ENCODE results near the gene WDR70. TPM values are rescaled to one million over a fixed set of nuclear protein-coding genes. Genes with fewer than 3 reads are reported as not detected.
"Not testable (repeated sequence)": the region's sequence is repeated elsewhere in the genome, so short reads cannot be mapped to it uniquely, and the experiment has no call there.

The WDR70 gene
- total RNA-seq, 4 donors from 2014 or later = 20.0 to 60.0 (median 23.0) TPM

DNA sequence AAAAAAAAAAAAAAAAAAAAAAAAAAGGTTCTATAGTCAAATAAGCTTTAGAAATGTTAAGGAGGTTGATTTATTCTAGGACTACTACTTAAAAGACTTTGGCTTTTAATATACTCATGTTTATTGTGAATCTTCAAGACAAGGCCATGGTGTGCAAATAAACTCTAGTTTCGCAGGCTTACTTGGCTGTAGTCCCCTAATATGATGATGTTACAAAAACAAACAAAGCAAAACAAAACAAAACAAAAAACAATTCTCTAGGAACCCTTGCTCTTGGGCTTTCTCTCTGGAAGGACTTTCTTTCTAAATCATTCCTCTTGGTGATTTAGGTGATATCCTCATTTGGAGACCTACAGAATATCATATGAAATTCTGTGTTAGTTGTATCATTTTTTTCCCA lies 288.7 kb downstream of the WDR70 start:
- Histone ChIP-seq H3K4me3 (no peak overlapping the region), H3K9me3 (no peaks in the 10 kb centered on the region), H3K36me3 (no peaks in the 10 kb centered on the region), H3K27ac (no peak overlapping the region), H3K4me1 (no peaks in the 10 kb centered on the region), H3K27me3 (no peaks in the 10 kb centered on the region)
- TF ChIP-seq, protein P1, sequence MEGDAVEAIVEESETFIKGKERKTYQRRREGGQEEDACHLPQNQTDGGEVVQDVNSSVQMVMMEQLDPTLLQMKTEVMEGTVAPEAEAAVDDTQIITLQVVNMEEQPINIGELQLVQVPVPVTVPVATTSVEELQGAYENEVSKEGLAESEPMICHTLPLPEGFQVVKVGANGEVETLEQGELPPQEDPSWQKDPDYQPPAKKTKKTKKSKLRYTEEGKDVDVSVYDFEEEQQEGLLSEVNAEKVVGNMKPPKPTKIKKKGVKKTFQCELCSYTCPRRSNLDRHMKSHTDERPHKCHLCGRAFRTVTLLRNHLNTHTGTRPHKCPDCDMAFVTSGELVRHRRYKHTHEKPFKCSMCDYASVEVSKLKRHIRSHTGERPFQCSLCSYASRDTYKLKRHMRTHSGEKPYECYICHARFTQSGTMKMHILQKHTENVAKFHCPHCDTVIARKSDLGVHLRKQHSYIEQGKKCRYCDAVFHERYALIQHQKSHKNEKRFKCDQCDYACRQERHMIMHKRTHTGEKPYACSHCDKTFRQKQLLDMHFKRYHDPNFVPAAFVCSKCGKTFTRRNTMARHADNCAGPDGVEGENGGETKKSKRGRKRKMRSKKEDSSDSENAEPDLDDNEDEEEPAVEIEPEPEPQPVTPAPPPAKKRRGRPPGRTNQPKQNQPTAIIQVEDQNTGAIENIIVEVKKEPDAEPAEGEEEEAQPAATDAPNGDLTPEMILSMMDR (IDR thresholded peaks at IDR 0.05) = no peak
- TF ChIP-seq POLR2AphosphoS5 (IDR thresholded peaks at IDR 0.05) = no peak
- TF ChIP-seq EP300 (IDR thresholded peaks at IDR 0.05) = no peak
- no peak for TF ChIP-seq POLR2A (IDR thresholded peaks at IDR 0.05)
- WGBS = 81% methylated on average over 1 of the region's 1 CpG
- DNase-seq (ENCODE audit: low spot score in 2 of 2) = no peak

DNA sequence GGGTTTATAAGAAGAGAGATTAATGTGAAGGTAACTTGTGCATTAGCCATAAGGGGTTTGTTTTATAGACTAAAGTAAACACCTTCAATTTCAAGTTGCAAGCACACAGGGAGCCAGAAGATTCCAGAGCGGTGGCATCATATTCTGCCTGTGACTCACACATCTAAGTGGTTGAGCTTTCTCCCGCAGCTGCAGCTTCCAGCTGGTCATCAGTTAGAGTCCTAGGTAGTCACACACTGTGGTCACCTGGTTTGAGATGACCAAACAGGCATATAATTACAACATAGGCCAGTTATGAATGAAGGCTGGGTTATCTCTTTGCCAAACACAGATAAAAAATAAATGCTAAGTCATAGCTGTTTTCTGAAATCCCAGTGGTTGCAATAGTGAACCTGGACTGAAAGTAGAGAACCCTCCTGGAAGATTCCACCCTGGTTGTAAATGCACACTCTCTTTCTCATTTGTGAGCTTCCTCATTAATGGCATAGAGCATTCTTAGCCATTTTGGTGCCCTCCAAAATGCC lies 289.5 kb downstream of the WDR70 start:
- TF ChIP-seq EP300 (IDR thresholded peaks at IDR 0.05) (no peak), POLR2A (IDR thresholded peaks at IDR 0.05) (no peak), POLR2AphosphoS5 (IDR thresholded peaks at IDR 0.05) (no peak)
- TF ChIP-seq, protein P1 (IDR thresholded peaks at IDR 0.05) = no peak
- Histone ChIP-seq H3K4me3 (no peak overlapping the region), H3K36me3 (no peaks in the 10 kb centered on the region), H3K27me3 (no peaks in the 10 kb centered on the region), H3K27ac (no peak overlapping the region), H3K4me1 (no peaks in the 10 kb centered on the region), H3K9me3 (no peaks in the 10 kb centered on the region)
- no peak for DNase-seq (ENCODE audit: low spot score in 2 of 2)
- WGBS = 38% methylated on average over 2 of the region's 2 CpGs

DNA sequence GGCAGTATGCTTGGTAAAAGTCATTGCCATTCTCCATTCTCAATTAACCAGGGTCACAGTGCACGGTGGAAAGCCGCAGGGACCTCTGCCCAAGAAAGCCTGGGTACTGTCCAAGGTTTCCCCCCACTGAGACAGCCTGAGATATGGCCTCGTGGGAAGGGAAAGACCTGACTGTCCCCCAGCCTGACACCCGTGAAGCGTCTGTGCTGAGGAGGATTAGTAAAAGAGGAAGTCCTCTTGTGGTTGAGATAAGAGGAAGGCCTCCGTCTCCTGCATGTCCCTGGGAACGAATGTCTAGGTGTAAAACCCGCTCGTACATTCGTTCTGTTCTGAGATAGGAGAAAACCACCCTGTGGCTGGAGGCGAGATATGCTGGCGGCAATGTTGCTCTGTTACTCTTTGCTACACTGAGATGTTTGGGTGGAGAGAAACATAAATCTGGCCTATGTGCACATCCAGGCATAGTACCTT lies 293.0 kb downstream of the WDR70 start:
- not testable (repeated sequence) for H3K27ac ChIP-seq; H3K9me3 ChIP-seq; H3K36me3 ChIP-seq; H3K4me3 ChIP-seq; H3K27me3 ChIP-seq; H3K4me1 ChIP-seq; DNase-seq (ENCODE audit: low spot score in 2 of 2)
- 70% methylated on average over 10 of the region's 12 CpGs for WGBS

DNA sequence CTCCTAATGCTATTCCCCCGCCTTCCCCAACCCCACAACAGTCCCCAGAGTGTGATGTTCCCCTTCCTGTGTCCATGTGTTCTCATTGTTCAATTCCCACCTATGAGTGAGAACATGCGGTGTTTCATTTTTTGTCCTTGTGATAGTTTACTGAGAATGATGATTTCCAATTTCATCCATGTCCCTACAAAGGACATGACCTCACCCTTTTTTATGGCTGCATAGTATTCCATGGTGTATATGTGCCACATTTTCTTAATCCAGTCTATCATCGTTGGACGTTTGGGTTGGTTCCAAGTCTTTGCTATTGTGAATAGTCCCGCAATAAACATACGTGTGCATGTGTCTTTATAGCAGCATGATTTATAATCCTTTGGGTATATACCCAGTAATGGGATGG lies 295.2 kb downstream of the WDR70 start:
- not testable (repeated sequence) for H3K27me3 ChIP-seq; H3K4me1 ChIP-seq; H3K36me3 ChIP-seq; DNase-seq (ENCODE audit: low spot score in 2 of 2); H3K27ac ChIP-seq; H3K4me3 ChIP-seq; H3K9me3 ChIP-seq
- 91% methylated on average over 6 of the region's 6 CpGs for WGBS

DNA sequence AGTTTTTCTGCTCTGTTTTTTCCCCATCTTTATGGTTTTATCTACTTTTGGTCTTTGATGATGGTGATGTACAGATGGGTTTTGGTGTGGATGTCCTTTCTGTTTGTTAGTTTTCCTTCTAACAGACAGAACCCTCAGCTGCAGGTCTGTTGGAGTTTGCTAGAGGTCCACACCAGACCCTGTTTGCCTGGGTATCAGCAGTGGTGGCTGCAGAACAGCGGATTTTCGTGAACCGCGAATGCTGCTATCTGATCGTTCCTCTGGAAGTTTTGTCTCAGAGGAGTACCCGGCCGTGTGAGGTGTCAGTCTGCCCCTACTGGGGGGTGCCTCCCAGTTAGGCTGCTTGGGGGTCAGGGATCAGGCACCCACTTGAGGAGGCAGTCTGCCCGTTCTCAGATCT lies 300.2 kb downstream of the WDR70 start:
- not testable (repeated sequence) for H3K4me1 ChIP-seq; H3K27ac ChIP-seq; H3K27me3 ChIP-seq; H3K9me3 ChIP-seq; H3K4me3 ChIP-seq; H3K36me3 ChIP-seq; DNase-seq (ENCODE audit: low spot score in 2 of 2)
- 96% methylated on average over 8 of the region's 8 CpGs for WGBS

DNA sequence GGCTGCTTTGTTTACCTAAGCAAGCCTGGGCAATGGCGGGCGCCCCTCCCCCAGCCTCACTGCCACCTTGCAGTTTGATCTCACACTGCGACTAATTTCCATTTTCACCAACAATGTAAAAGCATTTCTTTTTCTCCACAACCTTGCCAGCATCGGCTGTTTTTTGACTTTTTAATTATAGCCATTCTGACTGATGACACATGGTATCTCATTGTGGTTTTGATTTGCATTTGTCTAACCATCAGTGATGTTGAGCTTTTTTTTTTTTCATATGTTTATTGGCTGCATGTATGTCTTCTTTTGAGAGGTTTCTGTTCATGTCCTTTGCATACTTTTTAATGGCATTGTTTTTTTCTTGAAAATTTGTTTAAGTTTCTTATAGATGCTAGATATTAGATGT lies 300.8 kb downstream of the WDR70 start:
- not testable (repeated sequence) for H3K4me3 ChIP-seq; DNase-seq (ENCODE audit: low spot score in 2 of 2); H3K27ac ChIP-seq; H3K4me1 ChIP-seq; H3K36me3 ChIP-seq; H3K27me3 ChIP-seq; H3K9me3 ChIP-seq
- 96% methylated on average over 4 of the region's 4 CpGs for WGBS

DNA sequence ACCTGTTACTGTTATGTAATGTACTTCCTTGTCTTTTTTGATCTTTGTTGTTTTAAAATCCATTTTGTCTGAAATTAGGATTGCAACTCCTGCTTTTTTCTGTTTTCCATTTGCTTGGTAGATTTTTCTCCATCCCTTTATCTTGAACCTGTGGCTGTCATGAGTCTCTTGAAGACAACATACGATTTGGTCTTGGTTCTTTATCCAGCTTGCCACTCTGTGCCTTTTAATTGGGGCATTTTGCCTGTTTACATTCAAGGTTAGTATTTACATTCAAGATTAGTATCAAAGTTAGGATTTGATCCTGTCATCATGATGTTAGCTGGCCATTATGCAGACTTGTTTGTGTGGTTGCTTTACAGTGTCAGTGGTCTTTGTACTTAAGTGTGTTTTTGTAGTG lies 304.0 kb downstream of the WDR70 start:
- no peak overlapping the region for H3K27ac ChIP-seq
- WGBS = 100% methylated on average over 1 of the region's 1 CpG
- H3K4me1 ChIP-seq = no peaks in the 10 kb centered on the region
- TF ChIP-seq EP300 (IDR thresholded peaks at IDR 0.05) = no peak
- no peaks in the 10 kb centered on the region for H3K27me3 ChIP-seq
- no peaks in the 10 kb centered on the region for H3K9me3 ChIP-seq
- no peak for DNase-seq (ENCODE audit: low spot score in 2 of 2)
- H3K4me3 ChIP-seq = no peak overlapping the region
- H3K36me3 ChIP-seq = no peaks in the 10 kb centered on the region

DNA sequence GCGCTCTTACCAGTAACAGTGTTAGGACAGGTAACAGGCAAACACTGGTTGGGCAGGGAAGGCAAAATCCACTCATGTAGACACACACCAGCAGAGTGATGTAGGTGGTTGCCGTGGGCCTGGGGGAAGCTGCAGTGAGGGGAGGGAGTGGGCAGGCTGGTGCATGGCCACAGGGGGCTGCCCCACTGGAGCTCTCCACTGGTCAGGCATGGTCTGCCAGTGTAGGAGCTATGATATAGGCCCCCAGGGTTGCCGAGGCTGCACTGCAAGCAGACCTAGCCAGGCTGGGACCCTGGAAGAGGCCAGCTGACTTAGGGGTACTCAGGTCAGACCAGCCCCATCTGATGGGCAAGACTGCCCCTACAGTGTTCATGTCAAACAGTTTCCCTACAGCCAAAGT lies 306.1 kb downstream of the WDR70 start:
- 87% methylated on average over 2 of the region's 3 CpGs for WGBS
- DNase-seq (ENCODE audit: low spot score in 2 of 2) = no peak
- no peaks in the 10 kb centered on the region for H3K4me1 ChIP-seq
- H3K27me3 ChIP-seq = no peaks in the 10 kb centered on the region
- no peak overlapping the region for H3K27ac ChIP-seq
- no peak overlapping the region for H3K4me3 ChIP-seq
- H3K9me3 ChIP-seq = no peaks in the 10 kb centered on the region
- H3K36me3 ChIP-seq = no peaks in the 10 kb centered on the region
- TF ChIP-seq POLR2AphosphoS5 (IDR thresholded peaks at IDR 0.05) = no peak
- TF ChIP-seq POLR2A (IDR thresholded peaks at IDR 0.05) = no peak
- no peak for TF ChIP-seq EP300 (IDR thresholded peaks at IDR 0.05)
- TF ChIP-seq, protein P1 (IDR thresholded peaks at IDR 0.05) = no peak

Data from suprapubic skin (tissue), 4 donors.